ENCODE measurements around the gene PLSCR4. TPM values are rescaled to one million over a fixed set of nuclear protein-coding genes. Genes with fewer than 3 reads are reported as not detected.

Gene PLSCR4
- total and polyA plus RNA-seq, 9 of the 15 experiments (the other 6 are each of a cell fraction or from before 2014, with no cell fraction given), result 0.11 to 0.68 (median 0.21) TPM

- no peak for TF ChIP-seq NKRF (IDR thresholded peaks at IDR 0.05; ENCODE audit: borderline replicate concordance)
- TF ChIP-seq HES1 (IDR thresholded peaks at IDR 0.05; ENCODE audit: low read depth), result no peak
- no peak for TF ChIP-seq ARID2 (IDR thresholded peaks at IDR 0.05)
- no peak for TF ChIP-seq DNMT1 (IDR thresholded peaks at IDR 0.05)
- TF ChIP-seq THRA (IDR thresholded peaks at IDR 0.05), result no peak
- TF ChIP-seq SREBF1 (IDR thresholded peaks at IDR 0.05; ENCODE audit: borderline replicate concordance, low read depth, low read length), result no peak
These were observed 36.4 kb downstream of the PLSCR4 start (continued) for GRCh38 chr3:146214493-146214892.

GRCh38 chr3:146209371-146209770 is 41.5 kb downstream of the PLSCR4 start:
- no peak overlapping the region for H3K27ac ChIP-seq (ENCODE audit: extremely low read depth, low read depth, low read length)
- H3K9me3 ChIP-seq (replicated peaks; ENCODE audit: control insufficient read depth, insufficient read depth, low read depth, low read length), result no peaks in the 10 kb centered on the region
- H3K36me3 ChIP-seq (ENCODE audit: control insufficient read depth, insufficient read depth, low read length), result no peaks in the 10 kb centered on the region
- no peak overlapping the region for H2AFZ ChIP-seq (ENCODE audit: low read depth, low read length)
- in situ Hi-C loops (cut with MboI), result no loop called here
- no peak overlapping the region for H3K4me2 ChIP-seq (ENCODE audit: insufficient read depth, low read length)
- H4K20me1 ChIP-seq (replicated peaks; ENCODE audit: control insufficient read depth, insufficient read depth, low read length), result no peaks in the 10 kb centered on the region
- no peaks in the 10 kb centered on the region for H3K9me1 ChIP-seq (ENCODE audit: control insufficient read depth, insufficient read depth, low read length)
- ChIA-PET POLR2A (no interaction called here), CTCF (ENCODE audit: low intra/inter-chr PET ratio) (no interaction called here)
- no peak for DNase-seq (ENCODE audit: extremely low read depth in 1 of 4, low spot score in 3 of 4)
- no peak for ATAC-seq
- BruUV-seq (replicated peaks), result no TSS peak
- H3K4me3 ChIP-seq, result no peak overlapping the region
- no peaks in the 10 kb centered on the region for H3K79me2 ChIP-seq (ENCODE audit: control insufficient read depth, insufficient read depth, low read length)
- intact Hi-C loops (cut with micrococcal nuclease), result loop anchor here (5.0 kb wide), 1 partner anchor 588 kb away; no protein-coding TSS in a partner anchor
- FAIRE-seq, result no peak
- H3K27me3 ChIP-seq (ENCODE audit: control insufficient read depth in 2 of 2, insufficient read depth in 2 of 2, low read length in 2 of 2), result no peaks in the 10 kb centered on the region
- no peaks in the 10 kb centered on the region for H3K4me1 ChIP-seq (replicated peaks in 1 of 2; ENCODE audit: control insufficient read depth in 2 of 2, insufficient read depth in 2 of 2, low read length in 2 of 2)
- no peak overlapping the region for H3K9ac ChIP-seq (ENCODE audit: insufficient read depth in 1 of 2, low read depth in 2 of 2, low read length in 2 of 2)
- no peak for TF ChIP-seq FIP1L1 (IDR thresholded peaks at IDR 0.05; ENCODE audit: low read depth, low read length, poor library complexity, severe bottlenecking)
- no peak for TF ChIP-seq POLR2H (tag; IDR thresholded peaks at IDR 0.05; ENCODE audit: low read depth)
- TF ChIP-seq ATF7 (IDR thresholded peaks at IDR 0.05), result no peak
- TF ChIP-seq ZNF79 (CRISPR knock-in tag; IDR thresholded peaks at IDR 0.05; ENCODE audit: low read depth), result no peak
- no peak for TF ChIP-seq GATAD2B (IDR thresholded peaks at IDR 0.05; ENCODE audit: borderline replicate concordance)
- no peak for TF ChIP-seq WHSC1 (IDR thresholded peaks at IDR 0.05; ENCODE audit: low read length)
- no peak for TF ChIP-seq ERF (CRISPR knock-in tag; IDR thresholded peaks at IDR 0.05)
- no peak for TF ChIP-seq HSF4 (CRISPR knock-in tag; IDR thresholded peaks at IDR 0.05; ENCODE audit: borderline replicate concordance)
- TF ChIP-seq ZNF398 (CRISPR knock-in tag; IDR thresholded peaks at IDR 0.05), result no peak
- TF ChIP-seq ARNT (IDR thresholded peaks at IDR 0.05), result no peak
- no peak for TF ChIP-seq ESRRA (IDR thresholded peaks at IDR 0.05; ENCODE audit: borderline replicate concordance, low read depth)
- TF ChIP-seq SLC30A9 (CRISPR knock-in tag; IDR thresholded peaks at IDR 0.05), result no peak
